Suprapubic skin (tissue), 4 donors: Measurements from ENCODE around the gene TAF1D.

Source experiments
- POLR2A ChIP-seq, 2 donors: fragments of 450-650 bp; IDR thresholded peaks; one replicate each; pipeline ENCODE4 v1.6.1; 2017; ENCODE audit warnings: antibody characterized with exemption in 2 of 2, mild to moderate bottlenecking in 2 of 2, moderate library complexity in 2 of 2
- POLR2AphosphoS5 ChIP-seq, 3 donors: sonication (generic); formaldehyde crosslinking; IDR thresholded peaks; one replicate each; pipeline ENCODE4 v1.6.1; 2017; ENCODE audit warnings: antibody characterized with exemption in 3 of 3

DNA sequence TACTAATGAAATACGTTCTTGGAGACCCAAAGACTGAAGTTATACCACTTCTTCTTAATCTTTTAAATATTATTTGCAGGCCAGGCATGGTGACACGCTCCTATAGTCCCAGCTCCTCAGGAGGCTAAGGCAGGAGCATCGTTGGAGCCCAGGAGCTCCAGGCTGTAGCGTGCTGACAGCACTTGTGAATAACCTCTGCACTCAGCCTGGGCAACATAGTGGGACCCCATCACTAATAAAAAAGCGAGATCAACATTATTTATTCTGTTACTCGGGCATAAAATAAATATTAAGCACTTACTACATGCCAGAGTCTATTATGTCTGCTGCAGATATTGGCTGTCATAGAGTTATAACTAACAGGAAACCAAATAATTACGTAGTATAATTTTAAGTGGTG lies 42.1 kb upstream of the TAF1D start:
- TF ChIP-seq POLR2A (IDR thresholded peaks at IDR 0.05) (no peak), POLR2AphosphoS5 (IDR thresholded peaks at IDR 0.05) (no peak)
